PFSK-1 (cell line): ENCODE data around the gene IQGAP3.

ENCODE experiments used
- FOXP2 ChIP-seq: optimal IDR thresholded peaks from 2 replicates; pipeline ENCODE3; 2011; ENCODE audit warnings: borderline replicate concordance, control low read depth, inconsistent platforms; ENCODE audit not compliant: insufficient read depth; ENCODE audit errors: extremely low read length, extremely low read depth
- POLR2AphosphoS5 ChIP-seq: IDR thresholded peaks from 2 replicates; pipeline ENCODE4 v1.6.1; 2012; ENCODE audit warnings: low read depth, mild to moderate bottlenecking, control low read depth, low read length, moderate library complexity
- SIN3A ChIP-seq: IDR thresholded peaks from 2 replicates; pipeline ENCODE4 v1.6.1; 2012; ENCODE audit warnings: mild to moderate bottlenecking, low read length, moderate library complexity, borderline replicate concordance; ENCODE audit not compliant: insufficient read depth
- TAF1 ChIP-seq: IDR thresholded peaks from 2 replicates; pipeline ENCODE4 v1.6.1; 2012; ENCODE audit warnings: low read length, control low read depth, borderline replicate concordance; ENCODE audit not compliant: insufficient read depth
- TF ChIP-seq, protein P1 (sequence below), 2 experiments: IDR thresholded peaks; 2 replicates each; pipeline versions ENCODE4 v1.6.1 to v1.8.0; 2011 to 2012; ENCODE audit warnings: low read depth in 2 of 2, low read length in 2 of 2, control low read depth in 1 of 2, inconsistent platforms in 1 of 2, mild to moderate bottlenecking in 1 of 2, moderate library complexity in 1 of 2; ENCODE audit not compliant: insufficient read depth in 1 of 2

Gene IQGAP3

DNA sequence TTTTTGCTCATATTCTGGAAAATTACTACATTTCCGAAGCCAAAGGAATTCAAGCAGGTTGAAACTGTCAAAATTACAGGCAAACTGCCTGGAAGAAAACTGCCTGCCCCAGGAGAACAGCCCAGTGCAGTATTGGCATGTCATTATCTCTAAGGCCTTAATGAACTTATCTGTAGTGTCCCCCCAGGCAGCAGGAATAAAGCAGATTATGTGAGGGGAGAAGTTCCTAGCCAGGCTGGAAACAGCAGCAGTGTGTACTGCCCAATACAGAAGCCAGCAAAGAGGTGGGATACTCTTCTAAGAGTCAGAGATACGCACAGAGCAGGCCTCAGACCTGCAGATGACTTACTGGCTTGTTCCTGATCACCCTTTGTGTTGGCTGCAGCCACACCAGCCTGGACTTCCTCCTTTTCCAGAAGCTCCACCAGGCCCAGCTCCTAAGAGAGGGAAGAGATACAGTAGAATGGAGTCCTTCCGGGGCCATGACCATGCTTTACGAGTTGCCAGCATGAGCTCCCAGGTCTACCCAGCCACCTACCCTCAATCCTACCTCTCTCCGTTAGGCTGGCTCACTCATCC is 11.7 kb downstream of the IQGAP3 start:
- TF ChIP-seq POLR2AphosphoS5: no peak
- TF ChIP-seq TAF1: no peak
- no peak for TF ChIP-seq SIN3A
- no peak for TF ChIP-seq FOXP2
- TF ChIP-seq, protein P1, sequence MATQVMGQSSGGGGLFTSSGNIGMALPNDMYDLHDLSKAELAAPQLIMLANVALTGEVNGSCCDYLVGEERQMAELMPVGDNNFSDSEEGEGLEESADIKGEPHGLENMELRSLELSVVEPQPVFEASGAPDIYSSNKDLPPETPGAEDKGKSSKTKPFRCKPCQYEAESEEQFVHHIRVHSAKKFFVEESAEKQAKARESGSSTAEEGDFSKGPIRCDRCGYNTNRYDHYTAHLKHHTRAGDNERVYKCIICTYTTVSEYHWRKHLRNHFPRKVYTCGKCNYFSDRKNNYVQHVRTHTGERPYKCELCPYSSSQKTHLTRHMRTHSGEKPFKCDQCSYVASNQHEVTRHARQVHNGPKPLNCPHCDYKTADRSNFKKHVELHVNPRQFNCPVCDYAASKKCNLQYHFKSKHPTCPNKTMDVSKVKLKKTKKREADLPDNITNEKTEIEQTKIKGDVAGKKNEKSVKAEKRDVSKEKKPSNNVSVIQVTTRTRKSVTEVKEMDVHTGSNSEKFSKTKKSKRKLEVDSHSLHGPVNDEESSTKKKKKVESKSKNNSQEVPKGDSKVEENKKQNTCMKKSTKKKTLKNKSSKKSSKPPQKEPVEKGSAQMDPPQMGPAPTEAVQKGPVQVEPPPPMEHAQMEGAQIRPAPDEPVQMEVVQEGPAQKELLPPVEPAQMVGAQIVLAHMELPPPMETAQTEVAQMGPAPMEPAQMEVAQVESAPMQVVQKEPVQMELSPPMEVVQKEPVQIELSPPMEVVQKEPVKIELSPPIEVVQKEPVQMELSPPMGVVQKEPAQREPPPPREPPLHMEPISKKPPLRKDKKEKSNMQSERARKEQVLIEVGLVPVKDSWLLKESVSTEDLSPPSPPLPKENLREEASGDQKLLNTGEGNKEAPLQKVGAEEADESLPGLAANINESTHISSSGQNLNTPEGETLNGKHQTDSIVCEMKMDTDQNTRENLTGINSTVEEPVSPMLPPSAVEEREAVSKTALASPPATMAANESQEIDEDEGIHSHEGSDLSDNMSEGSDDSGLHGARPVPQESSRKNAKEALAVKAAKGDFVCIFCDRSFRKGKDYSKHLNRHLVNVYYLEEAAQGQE (IDR thresholded peaks at IDR 0.05; ENCODE audit: insufficient read depth in 1 of 2, low read depth in 2 of 2, low read length in 2 of 2): no peak

DNA sequence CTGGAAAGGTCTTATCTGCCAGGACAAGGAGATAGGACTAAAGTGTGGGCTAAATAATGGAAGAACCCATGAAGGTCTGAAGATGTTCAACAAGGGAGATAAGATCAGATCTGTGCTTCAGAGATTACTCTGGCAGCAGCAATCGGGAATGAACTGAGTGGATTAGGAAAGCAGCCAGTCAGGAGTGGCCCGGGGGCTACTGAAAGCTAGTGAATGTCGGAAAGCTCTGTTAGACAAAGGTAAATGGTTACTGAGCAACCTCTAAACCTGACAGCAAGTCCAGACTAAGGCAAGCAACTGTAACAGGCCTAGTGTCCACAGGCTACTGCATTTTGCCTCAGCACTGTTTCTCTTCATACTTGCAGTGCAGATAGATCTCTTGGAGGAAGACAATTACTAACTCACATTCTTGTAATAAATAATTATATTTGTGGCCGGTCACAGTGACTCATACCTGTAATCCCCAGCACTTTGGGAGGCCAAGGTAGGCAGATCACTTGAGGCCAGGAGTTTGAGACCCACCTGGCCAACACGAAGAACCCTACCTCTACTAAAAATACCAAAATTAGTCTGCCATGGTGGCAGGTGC is 12.5 kb downstream of the IQGAP3 start:
- TF ChIP-seq TAF1 (no peak), SIN3A (no peak), POLR2AphosphoS5 (no peak), FOXP2 (no peak)
- TF ChIP-seq, protein P1 (IDR thresholded peaks at IDR 0.05; ENCODE audit: insufficient read depth in 1 of 2, low read depth in 2 of 2, low read length in 2 of 2): no peak

DNA sequence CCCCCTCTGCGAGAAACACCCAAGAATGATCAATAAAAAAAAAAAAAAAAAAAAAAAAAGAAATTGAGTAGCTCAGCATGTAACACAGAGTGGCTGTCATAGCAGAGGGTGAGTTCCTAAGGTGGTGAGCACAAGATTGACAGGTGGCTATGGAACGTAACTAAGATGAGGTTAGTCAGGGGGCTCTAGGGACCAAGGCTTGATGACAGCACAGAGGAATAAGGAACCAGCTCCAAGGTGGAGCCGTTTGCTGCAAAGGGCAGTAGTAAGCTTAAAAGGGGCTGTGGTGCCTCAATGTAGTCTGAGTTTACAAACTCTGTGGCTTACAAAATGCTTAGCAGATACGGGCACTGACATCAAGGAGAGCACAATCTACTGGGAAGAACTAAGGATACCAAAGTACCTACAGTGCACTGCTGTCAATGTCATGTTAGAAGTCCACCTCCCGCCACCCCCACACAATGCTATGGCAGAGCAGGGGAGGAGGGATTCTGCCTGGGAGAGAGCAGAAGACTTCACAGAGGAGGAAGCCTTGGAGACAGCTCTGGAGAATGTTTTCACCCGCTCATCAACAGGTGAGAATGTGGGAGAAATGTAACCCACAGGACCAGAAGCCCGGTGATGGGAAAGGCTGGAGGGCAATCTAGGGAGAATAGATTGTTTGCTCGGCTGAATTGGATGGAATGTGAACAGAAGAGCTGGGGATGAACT is 13.1 kb downstream of the IQGAP3 start:
- TF ChIP-seq TAF1 (no peak), POLR2AphosphoS5 (no peak), FOXP2 (no peak), SIN3A (no peak)
- TF ChIP-seq, protein P1 (IDR thresholded peaks at IDR 0.05; ENCODE audit: insufficient read depth in 1 of 2, low read depth in 2 of 2, low read length in 2 of 2): no peak

DNA sequence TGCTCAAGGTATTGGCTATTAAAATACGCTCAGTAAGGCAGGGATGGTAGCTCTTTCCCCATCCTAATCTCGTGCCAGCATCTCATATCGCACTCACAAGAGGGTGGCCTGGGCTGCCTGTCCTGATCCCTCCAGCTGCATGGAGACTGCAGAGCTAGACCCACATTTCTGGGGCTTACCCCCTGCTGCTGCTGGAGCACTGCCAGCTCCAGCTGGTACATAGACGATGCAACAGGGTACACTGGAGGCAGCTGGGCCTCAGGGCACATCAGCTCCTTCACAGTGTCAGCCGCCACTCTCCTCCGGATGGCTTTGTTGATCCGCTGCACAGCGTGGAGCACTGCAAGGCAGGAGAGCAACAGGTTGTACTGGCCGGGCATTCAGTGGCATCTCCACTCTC is 16.0 kb downstream of the IQGAP3 start:
- TF ChIP-seq, protein P1 (IDR thresholded peaks at IDR 0.05; ENCODE audit: insufficient read depth in 1 of 2, low read depth in 2 of 2, low read length in 2 of 2): no peak
- no peak for TF ChIP-seq TAF1

DNA sequence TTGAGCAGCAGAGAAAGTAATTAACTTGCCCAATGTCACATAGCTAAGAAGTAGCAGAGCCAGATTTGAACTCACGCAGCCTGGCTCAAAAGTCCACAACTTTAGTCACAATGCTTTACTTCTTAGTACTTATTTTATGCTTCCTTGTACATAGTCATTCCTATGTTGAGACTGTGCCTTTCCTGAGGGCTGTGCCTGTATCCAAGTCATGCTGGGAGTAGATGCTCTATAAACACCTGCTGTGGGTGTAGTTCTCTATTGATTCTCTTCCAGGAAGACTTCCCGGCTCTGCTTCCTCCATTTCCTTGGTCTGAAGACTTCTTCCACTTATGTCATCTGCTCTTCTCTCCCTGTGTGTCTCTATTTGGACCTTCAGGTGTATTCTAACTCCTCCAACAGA is 16.6 kb downstream of the IQGAP3 start:
- TF ChIP-seq, protein P1 (IDR thresholded peaks at IDR 0.05; ENCODE audit: insufficient read depth in 1 of 2, low read depth in 2 of 2, low read length in 2 of 2): no peak
- TF ChIP-seq SIN3A: no peak
- no peak for TF ChIP-seq TAF1
- no peak for TF ChIP-seq POLR2AphosphoS5
- TF ChIP-seq FOXP2: no peak
